GM21390 (cell line): ENCODE data around the gene TRPM1.

ENCODE experiments used
- ATAC-seq: cut with Tn5 transposase; IDR thresholded peaks from one replicate; pipeline ENCODE4 v1.9.1; 2021; ENCODE audit not compliant: unreplicated experiment

The TRPM1 gene

GRCh38 chr15:31101262-31102038 is at the start of gene TRPM1:
TRPM1 (minus strand) TSS chr15:31101725; CDS start chr15:31081355, 20,370 bp downstream.
- ATAC-seq: no peak

DNA sequence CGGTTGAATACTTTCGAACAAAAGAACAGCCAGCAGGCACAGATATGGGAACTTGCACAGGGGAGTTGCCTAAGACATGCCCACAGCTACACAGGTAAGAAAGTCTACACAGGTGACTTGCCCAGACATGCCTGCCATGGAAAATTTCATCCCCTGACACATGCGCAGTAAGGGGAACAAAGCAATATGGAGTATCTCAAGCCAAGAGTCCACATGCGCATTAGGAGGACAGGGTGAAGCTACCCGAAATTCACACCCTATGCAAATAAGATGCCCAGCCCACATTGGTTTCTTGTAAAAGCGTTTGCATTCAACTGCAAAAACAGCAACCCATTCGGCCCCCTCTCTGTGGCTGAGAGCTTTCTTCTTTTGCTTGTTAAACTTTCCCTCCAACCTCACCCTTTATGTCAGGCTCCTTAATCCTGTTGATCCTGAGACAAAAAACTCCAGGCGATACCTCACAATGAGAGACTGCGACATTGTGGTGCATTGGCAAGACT is 49.3 kb upstream of the TRPM1 start:
- ATAC-seq: no peak

GRCh38 chr15:31149987-31150386 is 48.5 kb upstream of the TRPM1 start:
- no peak for ATAC-seq

DNA sequence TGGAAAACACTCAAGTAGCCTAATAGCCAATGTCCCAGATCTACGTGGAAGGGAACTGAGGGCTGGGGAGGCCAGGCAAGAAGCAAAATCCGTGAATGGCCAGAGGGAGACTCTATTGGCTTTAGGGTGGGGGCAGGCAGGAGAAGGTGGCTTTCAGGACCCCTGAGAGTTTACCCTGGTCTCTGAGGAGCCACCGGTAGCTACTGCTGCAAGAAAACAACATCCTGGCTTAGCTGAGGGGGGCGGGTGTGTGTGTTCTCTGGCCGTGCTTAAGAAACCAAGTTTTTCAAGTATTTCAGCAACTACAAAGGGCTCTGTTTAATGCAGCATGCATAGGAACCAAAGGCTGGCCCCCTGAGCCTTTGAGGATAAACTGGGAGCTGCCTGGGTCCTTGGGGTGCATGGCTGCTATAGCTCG is 47.6 kb upstream of the TRPM1 start:
- no peak for ATAC-seq

- no peak for ATAC-seq
Observed at GRCh38 chr15:31148297-31149087, 47.0 kb upstream of the TRPM1 start.

GRCh38 chr15:31147944-31148296 is 46.4 kb upstream of the TRPM1 start:
- no peak for ATAC-seq

DNA sequence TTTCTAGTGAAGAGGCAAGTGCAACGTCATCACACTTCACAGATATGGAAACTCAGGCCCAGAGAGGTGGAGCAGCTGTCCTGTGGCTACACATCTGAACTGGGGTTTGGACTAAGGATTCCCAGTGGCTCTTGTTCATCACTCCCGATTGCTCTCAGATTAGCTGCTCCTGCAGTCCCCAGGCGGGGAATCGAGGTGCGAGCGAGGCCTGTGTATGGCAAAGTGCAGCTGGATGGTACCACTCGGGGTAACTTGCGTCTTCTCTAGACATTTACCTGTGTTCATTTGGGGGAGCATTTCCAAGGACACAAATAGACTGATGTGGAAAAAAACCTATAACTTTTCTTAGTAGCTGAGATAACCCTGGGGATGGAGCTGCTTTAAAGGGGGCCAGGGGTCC is 45.9 kb upstream of the TRPM1 start:
- no peak for ATAC-seq

DNA sequence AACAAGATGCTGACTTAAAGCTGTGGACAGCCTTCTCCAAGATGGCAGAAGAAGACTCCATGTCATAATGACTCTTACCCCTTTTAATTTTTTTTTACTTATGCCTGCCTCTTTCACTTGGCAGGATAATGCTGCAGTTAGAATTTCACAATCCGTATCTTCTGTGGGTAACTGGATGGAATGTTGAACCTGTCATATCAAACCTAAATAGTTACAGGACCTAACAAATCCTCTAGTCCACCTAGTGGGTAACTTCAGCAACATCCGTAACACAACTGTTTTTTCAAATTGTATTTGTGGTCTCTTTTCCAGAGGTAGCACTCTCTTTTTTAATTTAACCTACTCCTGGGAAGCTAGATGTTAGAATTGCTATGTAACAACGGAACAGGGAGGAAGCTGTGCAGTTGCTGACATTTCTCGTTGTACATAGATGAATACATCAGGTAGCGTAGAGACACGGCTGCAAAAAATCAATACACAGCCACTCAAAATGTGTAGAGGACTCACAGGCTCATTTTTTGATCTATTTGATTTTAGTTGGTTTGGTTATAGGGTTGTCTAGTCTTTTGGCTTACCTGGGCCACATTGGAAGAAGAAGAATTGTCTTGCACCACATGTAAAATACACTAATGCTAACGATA is 43.9 kb upstream of the TRPM1 start:
- no peak for ATAC-seq

DNA sequence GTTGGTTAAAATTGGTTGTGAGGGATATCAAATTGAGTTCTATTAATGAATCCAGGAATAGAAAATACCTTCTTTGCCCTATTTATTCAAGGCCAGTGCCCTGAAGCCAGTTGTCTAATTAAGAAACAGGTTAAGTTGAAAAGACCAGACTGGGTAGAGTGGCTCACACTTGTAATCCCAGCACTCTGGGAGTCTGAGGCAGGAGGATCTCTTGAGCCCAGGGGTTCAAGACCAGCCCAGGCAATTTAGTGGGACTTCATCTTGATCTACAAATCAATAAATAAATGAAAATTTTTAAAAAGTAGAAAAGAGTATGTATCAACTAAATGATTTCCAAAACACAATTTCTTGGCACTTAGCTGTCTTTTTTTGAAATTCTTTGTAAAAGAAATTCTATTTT is 40.3 kb upstream of the TRPM1 start:
- ATAC-seq: no peak

GRCh38 chr15:31136607-31137328 is 35.2 kb upstream of the TRPM1 start:
- no peak for ATAC-seq

- no peak for ATAC-seq
Observed at GRCh38 chr15:31136016-31136415, 34.5 kb upstream of the TRPM1 start.

GRCh38 chr15:31135523-31135922 is 34.0 kb upstream of the TRPM1 start:
- ATAC-seq: no peak

DNA sequence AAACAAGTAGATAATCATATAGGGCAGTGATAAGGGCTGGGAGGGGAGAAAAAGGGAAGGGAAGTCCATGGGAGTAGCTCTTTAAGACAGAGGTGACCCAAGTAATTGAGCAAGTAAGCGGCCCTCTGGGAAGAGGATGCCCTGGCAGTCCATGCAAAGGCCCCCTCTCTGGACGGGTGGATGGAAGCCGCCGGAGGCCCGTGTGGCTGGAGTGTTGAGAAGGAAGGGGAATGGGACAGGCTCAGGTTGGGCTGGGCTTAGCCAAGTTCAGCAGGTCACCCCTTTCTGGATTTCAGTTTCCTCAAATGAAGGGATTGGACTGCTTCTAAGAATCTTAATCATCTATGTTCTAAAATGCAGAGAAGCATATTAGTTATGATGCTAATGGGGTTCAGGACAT is 32.4 kb upstream of the TRPM1 start:
- no peak for ATAC-seq

DNA sequence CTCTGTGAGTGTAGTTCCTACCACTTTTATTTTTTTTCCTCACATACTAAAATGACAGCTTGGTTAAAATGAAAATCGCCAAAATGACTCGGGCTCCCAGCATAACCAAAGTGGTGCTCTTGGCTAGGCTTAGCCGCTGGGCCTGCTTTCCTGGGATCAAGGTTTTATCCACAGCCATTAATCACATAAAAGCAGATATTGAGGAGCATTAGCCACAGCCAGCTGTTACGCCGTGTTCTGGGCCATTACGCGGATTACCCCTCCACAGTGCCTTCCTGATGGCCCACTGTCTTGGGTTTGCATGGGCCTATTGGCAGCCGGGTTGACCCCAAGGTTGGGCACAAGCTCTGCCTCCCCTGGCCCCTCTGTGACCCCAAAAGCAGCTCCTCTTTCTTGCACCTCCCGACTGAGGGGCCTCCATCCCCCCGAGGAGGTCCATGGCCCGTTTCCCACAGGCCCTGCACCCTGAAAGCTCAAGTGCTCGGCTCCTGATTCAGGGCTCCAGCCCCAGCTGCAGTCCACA is 30.4 kb upstream of the TRPM1 start:
- ATAC-seq: no peak

- ATAC-seq: no peak
Observed at GRCh38 chr15:31130576-31131237, 29.2 kb upstream of the TRPM1 start.

- no peak for ATAC-seq
Observed at GRCh38 chr15:31129769-31130303, 28.3 kb upstream of the TRPM1 start.

GRCh38 chr15:31128919-31129768 is 27.6 kb upstream of the TRPM1 start:
- ATAC-seq: no peak

DNA sequence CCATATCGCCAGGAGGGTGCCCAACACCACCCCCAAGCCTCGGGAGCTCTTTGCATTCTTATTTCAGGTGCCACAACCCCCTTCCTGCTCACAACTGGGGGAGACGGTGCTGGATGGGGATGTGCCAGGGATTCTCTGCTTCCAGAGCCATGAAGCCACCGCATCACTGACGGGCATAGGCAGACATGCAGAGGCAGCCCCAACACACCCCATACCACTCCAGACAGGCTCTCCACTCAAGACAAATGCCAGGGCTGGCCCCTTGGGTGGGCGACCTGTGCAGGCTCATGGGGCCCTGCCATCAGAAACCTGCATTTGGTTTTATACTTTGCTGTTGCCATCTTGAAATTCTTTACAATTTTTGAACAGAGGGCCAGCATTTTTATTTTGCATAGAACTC is 27.0 kb upstream of the TRPM1 start:
- no peak for ATAC-seq

DNA sequence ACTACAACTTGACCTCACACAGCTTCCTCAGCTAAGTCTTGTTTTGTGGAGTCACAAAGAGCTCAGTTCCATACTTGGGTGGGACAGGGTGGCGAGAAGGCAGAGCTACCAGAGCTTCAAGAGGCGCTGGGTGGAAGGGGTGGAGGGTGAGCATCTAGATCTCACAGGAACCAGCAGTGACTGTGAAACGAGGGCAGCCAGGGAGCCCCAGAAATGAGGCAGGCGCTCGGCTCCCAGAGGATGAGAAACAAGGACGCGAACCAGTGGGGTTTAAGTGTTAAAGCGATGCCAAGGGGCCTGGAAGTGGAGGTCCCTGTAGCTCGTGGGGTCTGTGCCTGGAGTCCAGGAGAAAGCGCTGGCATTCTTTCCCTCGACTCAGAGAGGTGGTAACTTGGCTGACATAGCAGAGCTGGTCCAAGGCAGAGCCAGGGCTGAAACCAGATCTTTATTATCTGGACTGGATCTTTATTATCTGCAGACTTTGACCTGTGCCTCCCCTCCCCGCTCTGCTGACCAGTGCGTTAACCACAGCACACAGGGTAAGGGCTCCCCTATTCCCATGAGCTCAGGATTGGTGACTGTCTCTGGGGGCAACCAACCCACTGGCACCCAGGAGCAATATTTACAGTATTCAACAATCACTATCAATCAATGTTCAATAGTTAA is 26.2 kb upstream of the TRPM1 start:
- ATAC-seq: no peak
